ENCODE data around the gene ZNF263. TPM values are rescaled to one million over a fixed set of nuclear protein-coding genes. Genes with fewer than 3 reads are reported as not detected.

ZNF263 gene
- total and polyA plus RNA-seq, 2 of the 13 experiments (the other 11 are each of a cell fraction or from before 2014, with no cell fraction given): 10.2 to 41.2 TPM

GRCh38 chr16:3234543-3234856, 48.8 kb upstream of the ZNF263 start (continued):
- TF ChIP-seq, protein P1, sequence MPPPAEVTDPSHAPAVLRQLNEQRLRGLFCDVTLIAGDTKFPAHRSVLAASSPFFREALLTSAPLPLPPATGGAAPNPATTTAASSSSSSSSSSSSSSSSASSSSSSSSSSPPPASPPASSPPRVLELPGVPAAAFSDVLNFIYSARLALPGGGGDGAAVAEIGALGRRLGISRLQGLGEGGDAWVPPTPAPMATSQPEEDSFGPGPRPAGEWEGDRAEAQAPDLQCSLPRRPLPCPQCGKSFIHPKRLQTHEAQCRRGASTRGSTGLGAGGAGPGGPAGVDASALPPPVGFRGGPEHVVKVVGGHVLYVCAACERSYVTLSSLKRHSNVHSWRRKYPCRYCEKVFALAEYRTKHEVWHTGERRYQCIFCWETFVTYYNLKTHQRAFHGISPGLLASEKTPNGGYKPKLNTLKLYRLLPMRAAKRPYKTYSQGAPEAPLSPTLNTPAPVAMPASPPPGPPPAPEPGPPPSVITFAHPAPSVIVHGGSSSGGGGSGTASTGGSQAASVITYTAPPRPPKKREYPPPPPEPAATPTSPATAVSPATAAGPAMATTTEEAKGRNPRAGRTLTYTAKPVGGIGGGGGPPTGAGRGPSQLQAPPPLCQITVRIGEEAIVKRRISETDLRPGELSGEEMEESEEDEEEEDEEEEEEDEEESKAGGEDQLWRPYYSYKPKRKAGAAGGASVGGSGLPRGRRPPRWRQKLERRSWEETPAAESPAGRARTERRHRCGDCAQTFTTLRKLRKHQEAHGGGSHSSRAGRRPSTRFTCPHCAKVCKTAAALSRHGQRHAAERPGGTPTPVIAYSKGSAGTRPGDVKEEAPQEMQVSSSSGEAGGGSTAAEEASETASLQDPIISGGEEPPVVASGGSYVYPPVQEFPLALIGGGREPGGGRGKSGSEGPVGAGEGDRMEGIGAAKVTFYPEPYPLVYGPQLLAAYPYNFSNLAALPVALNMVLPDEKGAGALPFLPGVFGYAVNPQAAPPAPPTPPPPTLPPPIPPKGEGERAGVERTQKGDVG (CRISPR knock-in tag; IDR thresholded peaks at IDR 0.05; ENCODE audit: borderline replicate concordance): no peak

DNA sequence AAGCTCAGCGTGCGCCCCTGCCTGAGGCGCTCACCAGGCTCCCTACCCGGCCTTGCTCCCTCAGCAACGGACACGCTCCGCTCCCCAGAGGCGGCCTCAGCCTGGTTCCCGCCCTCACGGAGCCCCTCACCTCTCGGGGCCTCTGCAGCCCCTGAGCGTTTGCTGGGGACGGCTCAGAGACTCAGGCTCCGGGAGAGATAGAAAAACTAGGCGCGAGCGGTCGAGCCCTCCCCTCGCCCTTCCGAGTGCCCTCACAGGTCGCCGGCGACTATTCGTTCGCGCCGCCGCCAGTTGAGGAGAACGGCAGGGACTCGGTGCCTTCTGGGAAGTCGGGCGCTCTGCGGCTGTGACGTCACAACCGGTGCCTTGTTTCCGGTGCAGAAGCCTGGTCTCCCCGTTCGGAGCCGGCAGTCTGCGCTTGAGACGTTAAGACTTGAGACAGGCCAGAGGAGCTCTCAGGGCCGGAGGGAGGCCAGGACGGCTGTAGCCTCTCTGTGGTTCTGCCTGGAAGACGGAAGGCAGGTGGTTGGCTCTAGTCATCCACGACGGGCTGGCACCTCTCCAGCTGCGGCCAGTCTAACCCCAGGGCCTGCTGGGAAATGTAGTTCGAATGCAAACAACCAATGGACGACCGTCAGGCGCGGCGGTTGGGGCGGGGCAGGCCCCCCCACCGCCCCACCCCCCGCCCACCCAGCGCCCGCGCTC, 48.3 kb upstream of the ZNF263 start, which contains the start of gene ZNF200:
TSS of gene ZNF200 (minus strand) at position 302 of the 705 bp plus-strand sequence. CDS start 1,403 bp downstream, outside the sequence.
- Histone ChIP-seq H4K20me1 (ENCODE audit: insufficient read depth, low read length) (no peaks in the 10 kb centered on the region), H3K36me3 (replicated peaks in 1 of 2; ENCODE audit: control insufficient read depth in 1 of 2, insufficient read depth in 2 of 2, low read length in 2 of 2) (peaks cover 7 to 29% of the 10 kb centered on the region in 2 experiments; a peak in 4 of 5 replicates), H3K27ac (ENCODE audit: extremely low read length, insufficient read depth, low read length) (peak within 1 kb of the TSS; percentile 91), H3K4me3 (replicated peaks in 1 of 3; ENCODE audit: insufficient read depth in 1 of 3, low read depth in 2 of 3, low read length in 3 of 3) (peak within 1 kb of the TSS; percentile 86 to 99 (median 98)), H2AFZ (ENCODE audit: low read length) (peak within 1 kb of the TSS; percentile 97), H3K79me2 (ENCODE audit: insufficient read depth, low read length) (peaks cover 16% of the 10 kb centered on the region), H3K27me3 (ENCODE audit: control insufficient read depth in 1 of 2, insufficient read depth in 2 of 2, low read length in 2 of 2) (no peaks in the 10 kb centered on the region; a peak in 1 of 5 replicates), H3K4me1 (ENCODE audit: insufficient read depth, low read length) (peaks cover 24% of the 10 kb centered on the region), H3K4me2 (ENCODE audit: low read depth, low read length) (peak within 1 kb of the TSS; percentile 94), H3K9ac (ENCODE audit: insufficient read depth, low read depth, low read length) (peak within 1 kb of the TSS; percentile 87), H3K9me3 (ENCODE audit: low read length) (no peaks in the 10 kb centered on the region)
- CTCF ChIA-PET (ENCODE audit: low intra/inter-chr PET ratio, low total read pairs): no interaction called here
- intact Hi-C loops (cut with micrococcal nuclease; ENCODE audit: unreplicated experiment): no loop called here
- peak; percentile 91 for DNase-seq (ENCODE audit: low spot score)
- peak; percentile 97 for ATAC-seq
- in situ Hi-C loops (cut with HindIII; ENCODE audit: extremely low pct_ligation_motif_present, low pct_unique_long_range_greater_than_20kb): no loop called here
- WGBS (ENCODE audit: low lambda C conversion rate): no CpG with 5 or more reads among the region's 59 CpGs
- peak; percentile 67 for FAIRE-seq
- no TSS peak for BruUV-seq (replicated peaks)
- POLR2A ChIA-PET: interaction anchor here (0.7 to 2.3 kb wide), 3 partner anchors 11 to 29 kb away, joined by 3 to 13 read pairs (median 11); no protein-coding TSS in a partner anchor
- 0 out of 2 replicates have a peak, but pooled peaks have one; percentile 28 for TF ChIP-seq RARA (CRISPR knock-in tag; IDR thresholded peaks at IDR 0.05)
- TF ChIP-seq DMAP1 (CRISPR knock-in tag; IDR thresholded peaks at IDR 0.05): peak; percentile 76
- TF ChIP-seq ZNF263 (CRISPR knock-in tag; IDR thresholded peaks at IDR 0.05): no peak
- TF ChIP-seq ZNF331 (CRISPR knock-in tag; IDR thresholded peaks at IDR 0.05): 0 out of 2 replicates have a peak, but pooled peaks have one; percentile 20
- TF ChIP-seq IRF2 (CRISPR knock-in tag; IDR thresholded peaks at IDR 0.05): peak; percentile 67
- no peak for TF ChIP-seq ARID2 (CRISPR knock-in tag; IDR thresholded peaks at IDR 0.05; ENCODE audit: borderline replicate concordance)
- peak; percentile 83 for TF ChIP-seq KDM2A (CRISPR knock-in tag; IDR thresholded peaks at IDR 0.05; ENCODE audit: borderline replicate concordance, low read depth)
- TF ChIP-seq ZNF770 (CRISPR knock-in tag; IDR thresholded peaks at IDR 0.05): no peak
- no peak for TF ChIP-seq SETDB1 (CRISPR knock-in tag; IDR thresholded peaks at IDR 0.05; ENCODE audit: borderline replicate concordance)
- TF ChIP-seq KDM3A (CRISPR knock-in tag; IDR thresholded peaks at IDR 0.05; ENCODE audit: low read depth): 0 out of 2 replicates have a peak, but pooled peaks have one; percentile 37
- TF ChIP-seq SRSF1 (optimal IDR thresholded peaks at IDR 0.05; ENCODE audit: low read depth, low read length): peak; percentile 63
- TF ChIP-seq RNF219 (CRISPR knock-in tag; IDR thresholded peaks at IDR 0.05): no peak
- TF ChIP-seq ZNF451 (CRISPR knock-in tag; IDR thresholded peaks at IDR 0.05): no peak
- no peak for TF ChIP-seq TAF15 (IDR thresholded peaks at IDR 0.05; ENCODE audit: low read depth, low read length, poor library complexity, severe bottlenecking)
- TF ChIP-seq ZNF792 (CRISPR knock-in tag; IDR thresholded peaks at IDR 0.05): peak; percentile 37; the same call in 1 of the 2 replicates

All from HepG2 (cell line).